ENCODE data around the gene RFNG. TPM values are rescaled to one million over a fixed set of nuclear protein-coding genes. Genes with fewer than 3 reads are reported as not detected.

Gene RFNG
- total RNA-seq, 1 donor = 33.3 TPM

GRCh38 chr17:82015311-82015971, 36.2 kb downstream of the RFNG start:
- no peak for DNase-seq (ENCODE audit: low read depth)

GRCh38 chr17:82014971-82015310, 36.7 kb downstream of the RFNG start:
- no peak for DNase-seq (ENCODE audit: low read depth)
- H3K4me3 ChIP-seq (ENCODE audit: low read depth, low read length) = no peak overlapping the region
- TF ChIP-seq, protein P1, sequence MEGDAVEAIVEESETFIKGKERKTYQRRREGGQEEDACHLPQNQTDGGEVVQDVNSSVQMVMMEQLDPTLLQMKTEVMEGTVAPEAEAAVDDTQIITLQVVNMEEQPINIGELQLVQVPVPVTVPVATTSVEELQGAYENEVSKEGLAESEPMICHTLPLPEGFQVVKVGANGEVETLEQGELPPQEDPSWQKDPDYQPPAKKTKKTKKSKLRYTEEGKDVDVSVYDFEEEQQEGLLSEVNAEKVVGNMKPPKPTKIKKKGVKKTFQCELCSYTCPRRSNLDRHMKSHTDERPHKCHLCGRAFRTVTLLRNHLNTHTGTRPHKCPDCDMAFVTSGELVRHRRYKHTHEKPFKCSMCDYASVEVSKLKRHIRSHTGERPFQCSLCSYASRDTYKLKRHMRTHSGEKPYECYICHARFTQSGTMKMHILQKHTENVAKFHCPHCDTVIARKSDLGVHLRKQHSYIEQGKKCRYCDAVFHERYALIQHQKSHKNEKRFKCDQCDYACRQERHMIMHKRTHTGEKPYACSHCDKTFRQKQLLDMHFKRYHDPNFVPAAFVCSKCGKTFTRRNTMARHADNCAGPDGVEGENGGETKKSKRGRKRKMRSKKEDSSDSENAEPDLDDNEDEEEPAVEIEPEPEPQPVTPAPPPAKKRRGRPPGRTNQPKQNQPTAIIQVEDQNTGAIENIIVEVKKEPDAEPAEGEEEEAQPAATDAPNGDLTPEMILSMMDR (IDR thresholded peaks at IDR 0.05; ENCODE audit: insufficient read depth, low read length) = no peak

More at GRCh38 chr17:82015311-82015971, 36.2 kb downstream of the RFNG start:
- TF ChIP-seq, protein P1 (IDR thresholded peaks at IDR 0.05; ENCODE audit: insufficient read depth, low read length) = no peak
- no peak overlapping the region for H3K4me3 ChIP-seq (ENCODE audit: low read depth, low read length)

DNA sequence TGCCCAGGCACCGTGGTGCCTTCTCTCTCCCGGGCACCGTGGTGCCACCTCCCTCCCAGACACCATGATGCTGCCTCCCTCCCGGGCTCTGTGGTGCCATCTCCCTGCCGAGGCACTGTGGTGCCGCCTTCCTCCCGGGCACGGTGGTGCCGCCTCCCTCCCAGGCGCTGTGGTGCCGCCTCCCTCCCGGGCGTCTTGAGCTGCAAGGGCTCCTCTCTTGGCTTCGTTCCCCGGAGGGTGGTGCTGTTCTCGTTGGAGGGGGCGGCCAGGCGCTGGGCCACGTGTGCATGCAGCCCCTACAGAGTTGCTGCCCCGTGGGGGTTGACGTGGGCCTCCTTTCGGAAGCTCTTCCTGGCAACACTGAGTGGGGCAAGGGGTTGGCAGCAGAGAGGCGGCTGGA, 37.2 kb downstream of the RFNG start:
- no peak for DNase-seq (ENCODE audit: low read depth)
- no peak overlapping the region for H3K4me3 ChIP-seq (ENCODE audit: low read depth, low read length)
- TF ChIP-seq, protein P1 (IDR thresholded peaks at IDR 0.05; ENCODE audit: insufficient read depth, low read length) = no peak

DNA sequence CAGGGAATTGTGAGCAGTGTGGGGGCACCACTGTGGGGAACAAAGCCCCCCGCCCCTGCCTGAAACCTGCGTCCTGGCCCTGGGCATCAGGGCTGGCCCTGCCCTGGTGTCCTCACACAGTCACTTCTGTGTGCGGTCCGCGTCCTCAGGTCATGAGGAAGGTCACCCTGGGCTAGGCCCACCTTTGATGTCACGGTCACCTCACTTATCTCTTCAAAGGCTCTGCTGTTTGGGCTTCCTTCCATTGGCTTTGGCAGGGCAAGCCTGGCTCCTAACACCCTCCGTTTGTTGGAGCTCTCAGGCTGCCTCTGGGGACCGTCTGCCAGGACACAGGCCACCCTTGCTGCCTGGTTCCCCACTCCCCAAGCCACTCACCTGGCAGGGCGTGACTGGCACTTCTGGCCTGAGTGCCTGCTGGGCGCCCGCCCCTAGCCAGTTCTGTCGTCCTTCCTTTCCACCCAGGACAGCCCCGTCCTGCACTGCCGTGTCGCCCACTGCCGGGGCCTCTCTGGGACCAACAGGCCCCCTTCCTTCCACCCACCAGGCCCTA, 37.8 kb downstream of the RFNG start:
- H3K4me3 ChIP-seq (ENCODE audit: low read depth, low read length) = no peak overlapping the region
- DNase-seq (ENCODE audit: low read depth) = no peak
- TF ChIP-seq, protein P1 (IDR thresholded peaks at IDR 0.05; ENCODE audit: insufficient read depth, low read length) = no peak

DNA sequence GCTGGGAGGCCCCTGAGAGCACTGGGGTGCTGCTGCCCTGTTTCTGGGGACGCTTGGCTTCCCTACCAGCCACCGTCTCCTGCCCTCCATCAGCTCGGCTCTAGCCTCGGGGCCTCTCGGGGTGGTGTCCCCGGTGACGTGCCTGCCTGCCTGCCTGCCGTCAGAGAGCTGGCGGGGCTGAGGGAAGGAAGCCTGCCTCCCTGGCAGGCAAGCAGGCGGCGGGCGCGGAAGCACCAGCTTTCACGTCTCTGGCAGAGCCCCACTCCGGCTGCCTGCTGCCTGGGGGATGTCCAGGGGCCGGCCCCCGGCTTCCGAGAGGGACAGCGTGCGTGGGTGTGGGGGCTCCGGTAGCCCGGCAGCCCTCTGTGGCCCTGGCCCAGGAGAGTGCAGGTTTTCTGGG, 38.3 kb downstream of the RFNG start:
- DNase-seq (ENCODE audit: low read depth) = peak; percentile 20
- H3K4me3 ChIP-seq (ENCODE audit: low read depth, low read length) = no peak overlapping the region
- TF ChIP-seq, protein P1 (IDR thresholded peaks at IDR 0.05; ENCODE audit: insufficient read depth, low read length) = no peak

DNA sequence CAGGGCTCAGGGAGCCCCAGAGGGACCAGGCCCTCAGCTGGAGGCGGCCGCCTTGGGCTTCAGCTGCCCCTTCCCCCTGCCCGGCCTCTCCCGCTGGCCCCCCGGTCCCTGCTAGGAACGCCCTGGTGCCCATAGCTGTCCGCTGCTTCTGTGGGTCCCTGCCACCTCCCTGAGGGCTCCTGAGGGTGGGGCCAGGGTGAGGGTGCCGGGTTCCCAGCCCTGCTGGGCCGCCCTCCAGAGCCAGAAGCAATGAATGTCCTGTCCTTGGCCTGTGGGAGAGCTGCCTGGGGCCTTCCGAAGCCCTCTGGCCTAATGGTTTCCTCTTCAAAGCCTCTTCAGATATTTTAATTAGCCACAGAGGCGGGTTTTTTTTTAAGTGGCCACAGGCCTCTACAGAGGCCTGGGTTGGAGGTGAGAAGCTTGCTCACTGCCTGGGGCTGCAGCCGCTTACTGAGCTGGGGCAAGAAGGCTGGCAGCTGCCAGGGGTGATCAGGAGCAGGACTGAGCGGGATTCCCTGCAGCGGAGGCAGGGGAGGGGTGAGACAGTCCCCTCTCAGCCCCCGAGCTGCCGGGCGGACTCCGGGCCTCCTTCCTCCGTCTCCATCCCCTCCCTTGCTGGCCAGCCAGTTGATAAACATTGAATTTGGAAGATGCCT, 38.8 kb downstream of the RFNG start:
- H3K4me3 ChIP-seq (ENCODE audit: low read depth, low read length) = no peak overlapping the region
- DNase-seq (ENCODE audit: low read depth) = no peak
- TF ChIP-seq, protein P1 (IDR thresholded peaks at IDR 0.05; ENCODE audit: insufficient read depth, low read length) = no peak
